HL-60 (cell line): Measurements from ENCODE around the gene SPX.

Source experiments
- DNase-seq, 2 experiments: peaks; one replicate each; pipeline ENCODE4 v3.0.0-alpha.2; 2010 to 2020; ENCODE audit warnings: low read depth in 1 of 2, low spot score in 1 of 2
- H3K27ac ChIP-seq: fragments of 250-450 bp; sonication (Bioruptor Pico); replicated peaks from 2 replicates; pipeline ENCODE4 v1.5.1; 2020; ENCODE audit warnings: mild to moderate bottlenecking, moderate library complexity
- H3K27me3 ChIP-seq: fragments of 250-450 bp; sonication (Bioruptor Pico); 2 replicates; pipeline ENCODE4 v1.5.1; 2021; ENCODE audit warnings: mild to moderate bottlenecking, moderate library complexity; ENCODE audit not compliant: insufficient read depth, poor library complexity, severe bottlenecking
- H3K4me3 ChIP-seq: replicated peaks from 2 replicates; pipeline ENCODE4 v1.5.1; 2011; ENCODE audit warnings: mild to moderate bottlenecking, control low read depth, low read length; ENCODE audit not compliant: insufficient read depth
- CTCF ChIP-seq: IDR thresholded peaks from one replicate; pipeline ENCODE4 v1.5.1; 2011; ENCODE audit warnings: low read length, control low read depth, inconsistent platforms; ENCODE audit not compliant: insufficient read depth
- GABPA ChIP-seq: IDR thresholded peaks from 2 replicates; pipeline ENCODE4 v1.6.1; 2012; ENCODE audit warnings: low read depth
- POLR2AphosphoS5 ChIP-seq: IDR thresholded peaks from 2 replicates; pipeline ENCODE4 v1.6.1; 2012; ENCODE audit warnings: low read depth
- REST ChIP-seq: IDR thresholded peaks from 2 replicates; pipeline ENCODE4 v1.6.1; 2012; ENCODE audit warnings: low read depth; ENCODE audit not compliant: insufficient replicate concordance
- SPI1 ChIP-seq: IDR thresholded peaks from 2 replicates; pipeline ENCODE4 v1.6.1; 2012; ENCODE audit warnings: low read depth, mild to moderate bottlenecking, borderline replicate concordance

SPX gene

GRCh38 chr12:21528953-21529352 is 2.9 kb downstream of the SPX start:
- TF ChIP-seq GABPA: no peak
- no peak for TF ChIP-seq POLR2AphosphoS5
- no peak for TF ChIP-seq SPI1
- TF ChIP-seq CTCF: no peak
- no peak for TF ChIP-seq REST
- peaks cover 52% of the 10 kb centered on the region for H3K27me3 ChIP-seq
- H3K27ac ChIP-seq: no peak overlapping the region
- H3K4me3 ChIP-seq: no peak overlapping the region
- DNase-seq: no peak

- H3K4me3 ChIP-seq: no peak overlapping the region
- TF ChIP-seq REST (no peak), CTCF (no peak), SPI1 (no peak), POLR2AphosphoS5 (no peak), GABPA (no peak)
- no peak overlapping the region for H3K27ac ChIP-seq
- H3K27me3 ChIP-seq: peaks cover 52% of the 10 kb centered on the region
- no peak for DNase-seq
Measured at GRCh38 chr12:21529456-21529855, 3.4 kb downstream of the SPX start.

- TF ChIP-seq SPI1: no peak
- TF ChIP-seq CTCF: no peak
- no peak for TF ChIP-seq REST
- TF ChIP-seq POLR2AphosphoS5: no peak
- no peak for TF ChIP-seq GABPA
- no peak overlapping the region for H3K4me3 ChIP-seq
- no peak overlapping the region for H3K27ac ChIP-seq
- no peaks in the 10 kb centered on the region for H3K27me3 ChIP-seq
- DNase-seq: no peak
Measured at GRCh38 chr12:21538061-21538653, 12.1 kb downstream of the SPX start.
